Anterior cingulate cortex (tissue), 58 donors: Measurements from ENCODE around the gene HSD3B2.

ENCODE experiments used
- DNase-seq, 58 donors: peaks; one replicate each; lab custom pipeline; 2025; lab: John Stamatoyannopoulos, UW

HSD3B2 gene

GRCh38 chr1:119394085-119394484 is 20.9 kb upstream of the HSD3B2 start:
- no peak for DNase-seq

- no peak for DNase-seq
Measured at GRCh38 chr1:119396982-119397381, 18.0 kb upstream of the HSD3B2 start.

- DNase-seq = no peak
Measured at GRCh38 chr1:119397986-119398385, 17.0 kb upstream of the HSD3B2 start.

GRCh38 chr1:119404736-119405135 is 10.2 kb upstream of the HSD3B2 start:
- DNase-seq = no peak

GRCh38 chr1:119409731-119410130 is 5.2 kb upstream of the HSD3B2 start:
- no peak for DNase-seq

- no peak for DNase-seq
Measured at GRCh38 chr1:119410961-119411360, 4.0 kb upstream of the HSD3B2 start.

GRCh38 chr1:119416006-119416640 is 1.2 kb downstream of the HSD3B2 start:
- no peak for DNase-seq

GRCh38 chr1:119419109-119419508 is 4.2 kb downstream of the HSD3B2 start:
- no peak for DNase-seq

GRCh38 chr1:119420638-119421037 is 5.7 kb downstream of the HSD3B2 start:
- DNase-seq = no peak

- no peak for DNase-seq
Measured at GRCh38 chr1:119422631-119423030, 7.7 kb downstream of the HSD3B2 start.

- DNase-seq = no peak
Measured at GRCh38 chr1:119428991-119429390, 14.0 kb downstream of the HSD3B2 start.

- DNase-seq = no peak
Measured at GRCh38 chr1:119429687-119430086, 14.7 kb downstream of the HSD3B2 start.

- no peak for DNase-seq
Measured at GRCh38 chr1:119430486-119430885, 15.5 kb downstream of the HSD3B2 start.

- DNase-seq = no peak
Measured at GRCh38 chr1:119431836-119432235, 16.9 kb downstream of the HSD3B2 start.

GRCh38 chr1:119435052-119435451 is 20.1 kb downstream of the HSD3B2 start:
- DNase-seq = no peak

- no peak for DNase-seq
Measured at GRCh38 chr1:119438761-119439160, 23.8 kb downstream of the HSD3B2 start.

GRCh38 chr1:119440721-119441307 is 25.9 kb downstream of the HSD3B2 start:
- no peak for DNase-seq

- no peak for DNase-seq
Measured at GRCh38 chr1:119442756-119443155, 27.8 kb downstream of the HSD3B2 start.

- no peak for DNase-seq
Measured at GRCh38 chr1:119446321-119446720, 31.4 kb downstream of the HSD3B2 start.

GRCh38 chr1:119447344-119448126 is 32.6 kb downstream of the HSD3B2 start:
- DNase-seq = no peak

- no peak for DNase-seq
Measured at GRCh38 chr1:119448127-119448511, 33.2 kb downstream of the HSD3B2 start.

GRCh38 chr1:119449971-119450370 is 35.0 kb downstream of the HSD3B2 start:
- DNase-seq = no peak
